Transverse colon (tissue), 4 donors: Measurements from ENCODE around the gene CARD10. TPM values are rescaled to one million over a fixed set of nuclear protein-coding genes. Genes with fewer than 3 reads are reported as not detected.

Experiments
- DNase-seq: peaks from one replicate; pipeline ENCODE4 v3.0.0-alpha.2; 2019
- H3K27ac ChIP-seq, 4 donors: fragments of 200-600 bp; sonication (generic); 2 replicates each; pipeline ENCODE4 v1.5.1; 2016 to 2018; ENCODE audit warnings: inconsistent platforms in 4 of 4
- H3K27me3 ChIP-seq: fragments of 200-600 bp; sonication (generic); 2 replicates; pipeline ENCODE4 v1.5.1; 2017; ENCODE audit warnings: inconsistent platforms
- H3K36me3 ChIP-seq, 4 donors: fragments of 200-600 bp; sonication (generic); 2 replicates each; pipeline ENCODE4 v1.5.1; 2017 to 2019; ENCODE audit warnings: inconsistent platforms in 4 of 4
- H3K4me1 ChIP-seq, 4 donors: fragments of 200-600 bp; sonication (generic); 2 replicates each; pipeline ENCODE4 v1.5.1; 2017 to 2020; ENCODE audit warnings: inconsistent platforms in 4 of 4
- H3K4me3 ChIP-seq, 4 donors: fragments of 200-600 bp; sonication (generic); 1 replicate in 1 of 4; 2 replicates in 3 of 4; pipeline versions ENCODE4 v1.5.1 to v1.6.1; 2017 to 2019; ENCODE audit warnings: inconsistent platforms in 4 of 4
- H3K9me3 ChIP-seq, 2 donors: fragments of 200-600 bp; sonication (generic); 2 replicates each; pipeline ENCODE4 v1.5.1; 2017 to 2019; ENCODE audit warnings: inconsistent platforms in 2 of 2
- CTCF ChIP-seq, 5 experiments: fragments of 200-600 bp in 3 of 5; fragments of 450-650 bp in 2 of 5; sonication (generic) in 3 of 5; IDR thresholded peaks; 1 replicate in 2 of 5; 2 replicates in 3 of 5; pipeline ENCODE4 v1.5.1; 2016 to 2017; ENCODE audit warnings: antibody characterized with exemption in 5 of 5, inconsistent platforms in 3 of 5, mild to moderate bottlenecking in 2 of 5, moderate library complexity in 1 of 5
- EP300 ChIP-seq: sonication (generic); formaldehyde crosslinking; IDR thresholded peaks from one replicate; pipeline ENCODE4 v1.6.1; 2017; ENCODE audit warnings: antibody characterized with exemption, low read depth
- POLR2A ChIP-seq: fragments of 450-650 bp; IDR thresholded peaks from one replicate; pipeline ENCODE4 v1.6.1; 2016; ENCODE audit warnings: antibody characterized with exemption, mild to moderate bottlenecking, moderate library complexity
- POLR2AphosphoS5 ChIP-seq, 3 donors: sonication (generic); formaldehyde crosslinking; IDR thresholded peaks; one replicate each; pipeline ENCODE4 v1.6.1; 2016; ENCODE audit warnings: antibody characterized with exemption in 3 of 3
- WGBS, 2 donors: methylation state at CpG; one replicate each; pipeline ENCODE4 v1.1.5; 2018; ENCODE audit warnings: low coverage in 1 of 2; 5-methylcytosine and 5-hydroxymethylcytosine counted together
- in situ Hi-C, 4 donors: fragments of 200-750 bp; cut with MboI; loops; one replicate each; pipeline versions ENCODE4 v1.15.0 to v1.15.1; 2017; ENCODE audit warnings: low sequenced_read_pairs in 3 of 4, low pct_ligation_motif_present in 1 of 4, low pct_unique_long_range_greater_than_20kb in 1 of 4
- intact Hi-C: fragments of 100-400 bp; cut with DNase I; formaldehyde crosslinking; loops from one replicate; pipeline ENCODE4 v1.15.1; 2023; ENCODE audit warnings: low total_unique reads
- total RNA-seq, 4 donors: library from RNA; depleted of rRNA; stranded (reverse); fragments of >200 nt; gene quantifications; one replicate each; pipeline ENCODE4 v1.1.0, GENCODE V29; 2016

The CARD10 gene
- total RNA-seq, 4 donors from 2014 or later: 46.3 to 166 (median 60.9) TPM

GRCh38 chr22:37449331-37450001, 69.7 kb downstream of the CARD10 start:
- Histone ChIP-seq H3K4me1 (no peaks in the 10 kb centered on the region), H3K36me3 (no peaks in the 10 kb centered on the region), H3K27me3 (peaks cover 44% of the 10 kb centered on the region), H3K9me3 (no peaks in the 10 kb centered on the region), H3K4me3 (no peak overlapping the region), H3K27ac (no peak overlapping the region)
- DNase-seq: no peak
- intact Hi-C loops (no loop called here), in situ Hi-C loops (loop anchor here in 1 of 4 donors (10.0 kb wide), 1 partner anchor 135 kb away; no protein-coding TSS in a partner anchor)
- TF ChIP-seq CTCF (IDR thresholded peaks at IDR 0.05) (no peak), POLR2AphosphoS5 (IDR thresholded peaks at IDR 0.05) (no peak), EP300 (no peak), POLR2A (no peak)
- 40% methylated on average over 15 of the region's 15 CpGs; no CpG with 5 or more reads in 1 of the 2 donors for WGBS, 2 donors

GRCh38 chr22:37448516-37449127, 70.6 kb downstream of the CARD10 start:
- in situ Hi-C loops: no loop called here
- intact Hi-C loops: no loop called here
- Histone ChIP-seq H3K27me3 (peaks cover 44% of the 10 kb centered on the region), H3K4me3 (no peak overlapping the region), H3K36me3 (no peaks in the 10 kb centered on the region), H3K9me3 (no peaks in the 10 kb centered on the region), H3K4me1 (no peaks in the 10 kb centered on the region), H3K27ac (no peak overlapping the region)
- DNase-seq: no peak
- WGBS, 2 donors: 72% methylated on average over 18 of the region's 18 CpGs; no CpG with 5 or more reads in 1 of the 2 donors
- TF ChIP-seq EP300 (no peak), POLR2A (no peak), POLR2AphosphoS5 (IDR thresholded peaks at IDR 0.05) (no peak), CTCF (IDR thresholded peaks at IDR 0.05) (no peak)

GRCh38 chr22:37445501-37445900, 73.7 kb downstream of the CARD10 start:
- no peak overlapping the region for H3K4me3 ChIP-seq
- in situ Hi-C loops: no loop called here
- no peaks in the 10 kb centered on the region for H3K4me1 ChIP-seq
- no peak overlapping the region for H3K27ac ChIP-seq
- no peaks in the 10 kb centered on the region for H3K36me3 ChIP-seq
- intact Hi-C loops: no loop called here
- TF ChIP-seq EP300: no peak
- TF ChIP-seq POLR2AphosphoS5 (IDR thresholded peaks at IDR 0.05): no peak
- no peak for TF ChIP-seq CTCF (IDR thresholded peaks at IDR 0.05)
- no peak for TF ChIP-seq POLR2A
- DNase-seq: no peak
- H3K27me3 ChIP-seq: peaks cover 53% of the 10 kb centered on the region
- no peaks in the 10 kb centered on the region for H3K9me3 ChIP-seq
- 61 to 72% methylated on average over 6 to 9 of the region's 9 CpGs for WGBS, 2 donors

GRCh38 chr22:37443977-37444376, 75.2 kb downstream of the CARD10 start:
- in situ Hi-C loops (no loop called here), intact Hi-C loops (no loop called here)
- Histone ChIP-seq H3K27me3 (peaks cover 56% of the 10 kb centered on the region), H3K36me3 (no peaks in the 10 kb centered on the region), H3K27ac (no peak overlapping the region), H3K4me1 (no peaks in the 10 kb centered on the region), H3K4me3 (no peak overlapping the region), H3K9me3 (no peaks in the 10 kb centered on the region)
- WGBS, 2 donors: 81% methylated on average over 5 to 7 of the region's 7 CpGs
- TF ChIP-seq POLR2AphosphoS5 (IDR thresholded peaks at IDR 0.05): no peak
- TF ChIP-seq EP300: no peak
- TF ChIP-seq POLR2A: no peak
- no peak for TF ChIP-seq CTCF (IDR thresholded peaks at IDR 0.05)
- DNase-seq: no peak
